Trophoblast cell (in vitro differentiated cells and primary cell): ENCODE measurements around the gene RD3L.

Experiments
- DNase-seq, 2 donors: peaks; one replicate each; pipeline ENCODE4 v3.0.0-alpha.2; 2016
- H2AFZ ChIP-seq: 2 replicates; pipeline ENCODE4 v1.6.1; 2013; ENCODE audit warnings: low read length, moderate library complexity, mild to moderate bottlenecking; ENCODE audit not compliant: insufficient read depth, poor library complexity
- H2AK5ac ChIP-seq: 2 replicates; pipeline ENCODE4 v1.6.1; 2013; ENCODE audit warnings: mild to moderate bottlenecking, low read length
- H2BK120ac ChIP-seq: 2 replicates; pipeline ENCODE4 v1.6.1; 2013; ENCODE audit warnings: low read length, mild to moderate bottlenecking, moderate library complexity; ENCODE audit not compliant: insufficient read depth, poor library complexity
- H2BK12ac ChIP-seq: 2 replicates; pipeline ENCODE4 v1.6.1; 2013; ENCODE audit warnings: mild to moderate bottlenecking, low read length, moderate library complexity
- H2BK5ac ChIP-seq: 2 replicates; pipeline ENCODE4 v1.6.1; 2013; ENCODE audit warnings: low read length, low read depth, moderate library complexity, mild to moderate bottlenecking; ENCODE audit not compliant: poor library complexity
- H3K14ac ChIP-seq: 2 replicates; pipeline ENCODE4 v1.6.1; 2013; ENCODE audit warnings: mild to moderate bottlenecking, low read length
- H3K18ac ChIP-seq: 2 replicates; pipeline ENCODE4 v1.6.1; 2013; ENCODE audit warnings: mild to moderate bottlenecking, low read length
- H3K23ac ChIP-seq: 2 replicates; pipeline ENCODE4 v1.6.1; 2013; ENCODE audit warnings: low read length
- H3K27ac ChIP-seq: 2 replicates; pipeline ENCODE4 v1.5.1; 2013; ENCODE audit warnings: low read depth, mild to moderate bottlenecking, inconsistent platforms, low read length, moderate library complexity
- H3K27me3 ChIP-seq: 2 replicates; pipeline ENCODE4 v1.6.1; 2013; ENCODE audit warnings: inconsistent platforms, mild to moderate bottlenecking, low read length, moderate library complexity; ENCODE audit not compliant: insufficient read depth
- H3K36me3 ChIP-seq, 2 experiments: 1 replicate in 1 of 2; 2 replicates in 1 of 2; pipeline ENCODE4 v1.6.1; 2013; ENCODE audit warnings: low read length in 2 of 2, mild to moderate bottlenecking in 2 of 2, moderate library complexity in 1 of 2; ENCODE audit not compliant: insufficient read depth in 2 of 2, control insufficient read depth in 1 of 2
- H3K4ac ChIP-seq: 2 replicates; pipeline ENCODE4 v1.6.1; 2013; ENCODE audit warnings: low read depth, mild to moderate bottlenecking, low read length, moderate library complexity
- H3K4me1 ChIP-seq, 2 experiments: 1 replicate in 1 of 2; 2 replicates in 1 of 2; pipeline ENCODE4 v1.6.1; 2013; ENCODE audit warnings: low read length in 2 of 2, mild to moderate bottlenecking in 2 of 2, moderate library complexity in 1 of 2; ENCODE audit not compliant: insufficient read depth in 2 of 2, control insufficient read depth in 1 of 2
- H3K4me2 ChIP-seq: 2 replicates; pipeline ENCODE4 v1.6.1; 2013; ENCODE audit warnings: inconsistent platforms, mild to moderate bottlenecking, low read length, moderate library complexity
- H3K4me3 ChIP-seq: 2 replicates; pipeline ENCODE4 v1.5.1; 2013; ENCODE audit warnings: mild to moderate bottlenecking, low read depth, low read length, inconsistent platforms
- H3K79me1 ChIP-seq: one replicate; pipeline ENCODE4 v1.6.1; 2013; ENCODE audit warnings: low read length
- H3K79me2 ChIP-seq: 2 replicates; pipeline ENCODE4 v1.6.1; 2013; ENCODE audit warnings: low read length, mild to moderate bottlenecking; ENCODE audit not compliant: control insufficient read depth, insufficient read depth, poor library complexity
- H3K9ac ChIP-seq: 2 replicates; pipeline ENCODE4 v1.6.1; 2013; ENCODE audit warnings: mild to moderate bottlenecking, low read length
- H3K9me3 ChIP-seq: 2 replicates; pipeline ENCODE4 v1.6.1; 2013; ENCODE audit warnings: low read depth, mild to moderate bottlenecking, control low read depth, inconsistent platforms, low read length; ENCODE audit not compliant: insufficient read depth
- H4K12ac ChIP-seq: 2 replicates; pipeline ENCODE4 v1.6.1; 2013; ENCODE audit warnings: low read depth, mild to moderate bottlenecking, low read length, moderate library complexity
- H4K8ac ChIP-seq: 2 replicates; pipeline ENCODE4 v1.6.1; 2013; ENCODE audit warnings: low read depth, mild to moderate bottlenecking, low read length, moderate library complexity
- H4K91ac ChIP-seq: one replicate; pipeline ENCODE4 v1.6.1; 2013; ENCODE audit warnings: low read depth, mild to moderate bottlenecking, low read length, moderate library complexity
- WGBS: extraction: QIAGEN DNeasy Blood & Tissue Kit; methylation state at CpG from one replicate; pipeline ENCODE4 v1.1.7; 2013; ENCODE audit warnings: missing lambda C conversion rate; ENCODE audit not compliant: insufficient read length, insufficient coverage; ENCODE audit errors: extremely low coverage; 5-methylcytosine and 5-hydroxymethylcytosine counted together

Gene RD3L

DNA sequence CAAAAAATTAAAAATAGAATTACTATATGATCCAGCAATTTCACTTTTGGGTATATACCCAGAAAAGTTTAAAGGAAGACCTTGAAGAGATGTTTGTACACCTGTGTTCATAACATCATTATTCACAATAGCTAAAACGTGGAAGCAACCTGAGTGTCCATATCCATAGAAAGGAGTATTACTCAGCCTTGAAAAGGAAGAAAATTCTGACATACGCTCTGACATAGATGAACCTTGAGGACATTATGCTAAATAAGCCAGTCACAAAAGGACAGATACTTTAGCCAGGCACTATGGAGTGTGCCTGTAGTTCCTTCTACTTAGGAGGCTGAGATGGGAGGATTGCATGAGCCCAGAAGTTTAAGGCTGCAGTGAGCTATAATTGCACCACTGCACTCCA is 6.1 kb upstream of the RD3L start:
- Histone ChIP-seq H3K27ac (no peak overlapping the region), H3K9me3 (no peaks in the 10 kb centered on the region), H2BK12ac (no peak overlapping the region), H3K4me1 (no peaks in the 10 kb centered on the region), H3K79me2 (no peaks in the 10 kb centered on the region), H3K36me3 (no peaks in the 10 kb centered on the region), H2BK5ac (no peak overlapping the region), H2BK120ac (no peak overlapping the region), H3K4ac (no peak overlapping the region), H2AK5ac (no peak overlapping the region), H3K4me2 (no peak overlapping the region), H3K18ac (no peak overlapping the region), H4K8ac (no peak overlapping the region), H3K14ac (no peak overlapping the region), H3K9ac (no peak overlapping the region), H2AFZ (no peak overlapping the region), H4K12ac (no peak overlapping the region), H3K79me1 (no peaks in the 10 kb centered on the region), H4K91ac (no peak overlapping the region), H3K23ac (no peak overlapping the region), H3K27me3 (no peaks in the 10 kb centered on the region), H3K4me3 (no peak overlapping the region)
- DNase-seq: no peak
- no CpG with 5 or more reads among the region's 2 CpGs for WGBS

DNA sequence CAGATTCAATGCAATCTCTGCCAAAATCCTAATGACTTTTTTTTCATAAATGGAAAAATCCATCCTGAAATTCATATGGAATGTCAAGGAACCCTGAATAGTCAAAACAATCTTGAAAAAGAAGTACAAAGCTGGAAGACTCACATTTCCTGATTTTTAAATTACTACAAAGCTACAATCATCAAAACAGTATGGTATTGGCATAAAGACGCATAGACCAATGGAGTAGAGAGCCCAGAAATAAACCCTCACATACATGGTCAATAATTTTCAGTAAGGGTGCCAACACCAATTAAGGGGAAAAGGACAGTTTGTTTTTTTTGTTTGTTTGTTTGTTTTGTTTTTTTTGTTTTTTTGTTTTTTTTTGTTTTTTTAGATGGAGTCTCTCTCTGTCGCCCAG is 4.6 kb upstream of the RD3L start:
- no peak overlapping the region for H2BK12ac ChIP-seq
- no peak for DNase-seq
- H3K4me2 ChIP-seq: no peak overlapping the region
- H3K79me2 ChIP-seq: no peaks in the 10 kb centered on the region
- no peak overlapping the region for H3K4ac ChIP-seq
- no peak overlapping the region for H3K18ac ChIP-seq
- no peak overlapping the region for H3K27ac ChIP-seq
- no peak overlapping the region for H3K9ac ChIP-seq
- H4K91ac ChIP-seq: no peak overlapping the region
- no peaks in the 10 kb centered on the region for H3K4me1 ChIP-seq
- H3K36me3 ChIP-seq: no peaks in the 10 kb centered on the region
- no peak overlapping the region for H3K14ac ChIP-seq
- H2AK5ac ChIP-seq: no peak overlapping the region
- no peaks in the 10 kb centered on the region for H3K9me3 ChIP-seq
- H3K4me3 ChIP-seq: no peak overlapping the region
- H3K23ac ChIP-seq: no peak overlapping the region
- H2BK5ac ChIP-seq: no peak overlapping the region
- H2AFZ ChIP-seq: no peak overlapping the region
- H3K79me1 ChIP-seq: no peaks in the 10 kb centered on the region
- no CpG with 5 or more reads among the region's 2 CpGs for WGBS
- H3K27me3 ChIP-seq: no peaks in the 10 kb centered on the region
- no peak overlapping the region for H2BK120ac ChIP-seq
- H4K12ac ChIP-seq: no peak overlapping the region
- H4K8ac ChIP-seq: no peak overlapping the region

DNA sequence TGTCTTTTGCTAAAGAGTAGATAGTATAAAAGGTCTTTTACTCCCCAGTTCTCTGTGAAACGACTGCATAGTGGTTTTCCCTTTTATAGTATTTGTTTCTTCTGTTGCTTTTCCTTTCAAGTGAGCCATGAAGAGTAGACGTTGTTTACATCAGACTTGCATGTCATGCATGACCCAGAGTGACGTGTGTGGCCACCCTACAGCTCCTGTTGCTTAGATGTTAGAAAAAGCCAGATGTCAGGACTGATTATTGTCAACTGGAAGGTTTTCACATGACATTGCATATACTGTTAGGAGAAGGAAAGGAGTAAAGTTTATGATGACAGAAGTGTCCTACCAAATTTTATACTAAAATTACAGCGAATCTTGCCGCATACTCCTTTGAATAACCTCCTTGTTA is 1.3 kb upstream of the RD3L start:
- Histone ChIP-seq H3K36me3 (no peaks in the 10 kb centered on the region), H3K4me3 (no peak overlapping the region), H3K79me2 (no peaks in the 10 kb centered on the region), H2BK120ac (no peak overlapping the region), H3K4ac (no peak overlapping the region), H3K79me1 (no peaks in the 10 kb centered on the region), H3K9ac (no peak overlapping the region), H3K4me1 (no peaks in the 10 kb centered on the region), H4K12ac (no peak overlapping the region), H3K27me3 (no peaks in the 10 kb centered on the region), H3K14ac (no peak overlapping the region), H3K23ac (no peak overlapping the region), H2BK5ac (no peak overlapping the region), H2AK5ac (no peak overlapping the region), H4K8ac (no peak overlapping the region), H4K91ac (no peak overlapping the region), H3K27ac (no peak overlapping the region), H2BK12ac (no peak overlapping the region), H3K9me3 (no peaks in the 10 kb centered on the region), H3K18ac (no peak overlapping the region), H2AFZ (no peak overlapping the region), H3K4me2 (no peak overlapping the region)
- no peak for DNase-seq
- no CpG with 5 or more reads among the region's 5 CpGs for WGBS

DNA sequence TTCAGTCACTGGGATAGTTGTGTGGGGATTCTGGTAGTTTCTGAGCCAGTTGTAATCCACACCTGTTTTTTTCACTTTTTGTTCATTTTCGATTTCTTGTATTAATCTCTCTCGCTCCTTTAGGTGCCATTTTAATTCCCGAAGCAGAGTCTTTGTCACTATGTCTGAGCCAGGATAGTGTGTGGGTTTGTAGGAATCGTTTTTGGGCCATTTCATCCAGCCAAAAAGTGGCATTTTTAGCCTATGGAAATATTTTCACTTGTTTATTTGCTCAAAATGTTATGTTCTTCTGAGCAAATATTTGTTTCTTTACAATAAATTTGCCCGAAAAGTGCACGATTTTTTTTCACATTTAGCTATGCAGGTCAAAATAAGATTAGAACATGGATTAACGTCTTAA is 867 bp downstream of the RD3L start:
- H3K4me3 ChIP-seq: no peak overlapping the region
- H2AK5ac ChIP-seq: no peak overlapping the region
- H3K18ac ChIP-seq: no peak overlapping the region
- no peak overlapping the region for H3K14ac ChIP-seq
- H4K8ac ChIP-seq: no peak overlapping the region
- no peak overlapping the region for H2BK120ac ChIP-seq
- H4K12ac ChIP-seq: no peak overlapping the region
- no CpG with 5 or more reads among the region's 7 CpGs for WGBS
- H2BK5ac ChIP-seq: no peak overlapping the region
- no peak overlapping the region for H3K4me2 ChIP-seq
- H4K91ac ChIP-seq: no peak overlapping the region
- no peak overlapping the region for H3K27ac ChIP-seq
- no peak overlapping the region for H2AFZ ChIP-seq
- DNase-seq: no peak
- H3K36me3 ChIP-seq: no peaks in the 10 kb centered on the region
- H3K79me1 ChIP-seq: no peaks in the 10 kb centered on the region
- no peak overlapping the region for H3K4ac ChIP-seq
- H3K27me3 ChIP-seq: no peaks in the 10 kb centered on the region
- H3K4me1 ChIP-seq: no peaks in the 10 kb centered on the region
- H2BK12ac ChIP-seq: no peak overlapping the region
- H3K9ac ChIP-seq: no peak overlapping the region
- no peaks in the 10 kb centered on the region for H3K79me2 ChIP-seq
- no peak overlapping the region for H3K23ac ChIP-seq
- no peaks in the 10 kb centered on the region for H3K9me3 ChIP-seq
